HG03571 (cell line): ENCODE results near the gene PPHLN1.

ENCODE experiments used
- ATAC-seq: cut with Tn5 transposase; IDR thresholded peaks from one replicate; pipeline ENCODE4 v1.9.1; 2021; ENCODE audit not compliant: unreplicated experiment

The PPHLN1 gene, protein sequence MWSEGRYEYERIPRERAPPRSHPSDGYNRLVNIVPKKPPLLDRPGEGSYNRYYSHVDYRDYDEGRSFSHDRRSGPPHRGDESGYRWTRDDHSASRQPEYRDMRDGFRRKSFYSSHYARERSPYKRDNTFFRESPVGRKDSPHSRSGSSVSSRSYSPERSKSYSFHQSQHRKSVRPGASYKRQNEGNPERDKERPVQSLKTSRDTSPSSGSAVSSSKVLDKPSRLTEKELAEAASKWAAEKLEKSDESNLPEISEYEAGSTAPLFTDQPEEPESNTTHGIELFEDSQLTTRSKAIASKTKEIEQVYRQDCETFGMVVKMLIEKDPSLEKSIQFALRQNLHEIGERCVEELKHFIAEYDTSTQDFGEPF

DNA sequence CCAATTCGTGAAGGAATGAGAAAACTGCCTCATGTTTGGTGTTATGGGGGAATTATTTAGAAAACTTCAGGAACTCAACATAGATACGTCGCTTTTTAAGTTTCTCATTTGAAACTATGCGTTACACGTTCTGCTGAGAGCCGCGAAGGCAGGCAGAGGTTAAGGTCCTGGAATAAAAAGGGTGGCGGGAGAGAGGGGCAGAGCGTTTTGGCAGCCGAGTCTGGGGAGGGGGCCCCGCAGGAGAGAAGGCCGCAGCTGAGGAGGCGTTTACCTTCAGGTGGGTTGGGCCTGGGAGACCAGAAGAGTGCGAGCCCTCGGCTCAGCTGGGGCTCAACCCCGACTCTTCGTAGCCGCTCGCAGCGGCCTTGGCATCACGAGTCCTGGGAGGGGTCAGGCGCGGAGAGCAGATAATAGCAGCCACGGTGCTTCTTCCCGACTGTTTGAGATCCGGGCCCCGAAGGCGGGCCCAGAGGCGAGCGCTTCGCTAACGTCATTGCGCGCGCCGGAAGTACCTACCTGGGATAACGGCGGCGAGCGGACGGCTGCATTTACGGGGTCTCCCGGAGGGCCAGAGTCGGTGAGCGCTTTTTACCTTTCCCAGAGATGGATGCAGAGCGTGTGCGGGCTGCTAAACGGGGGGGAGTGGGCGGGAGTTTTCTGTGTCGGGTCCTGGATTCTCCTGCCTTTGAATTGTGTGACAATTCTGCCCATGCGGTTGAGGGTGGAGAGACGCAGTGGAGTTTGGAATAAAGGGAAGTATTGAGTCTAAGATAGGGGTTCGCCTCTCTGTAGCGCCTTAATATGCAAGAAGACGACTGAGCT lies at the start of gene PPHLN1, which contains the start of gene ZCRB1:
Gene PPHLN1, plus strand, starts transcription at position 515 of the 822 bp plus-strand sequence. CDS start 9,736 bp downstream, outside the sequence.
Gene ZCRB1, minus strand, starts transcription at position 442 of the 822 bp plus-strand sequence. CDS start 1,992 bp downstream, outside the sequence.
- ATAC-seq, result peak; percentile 89

DNA sequence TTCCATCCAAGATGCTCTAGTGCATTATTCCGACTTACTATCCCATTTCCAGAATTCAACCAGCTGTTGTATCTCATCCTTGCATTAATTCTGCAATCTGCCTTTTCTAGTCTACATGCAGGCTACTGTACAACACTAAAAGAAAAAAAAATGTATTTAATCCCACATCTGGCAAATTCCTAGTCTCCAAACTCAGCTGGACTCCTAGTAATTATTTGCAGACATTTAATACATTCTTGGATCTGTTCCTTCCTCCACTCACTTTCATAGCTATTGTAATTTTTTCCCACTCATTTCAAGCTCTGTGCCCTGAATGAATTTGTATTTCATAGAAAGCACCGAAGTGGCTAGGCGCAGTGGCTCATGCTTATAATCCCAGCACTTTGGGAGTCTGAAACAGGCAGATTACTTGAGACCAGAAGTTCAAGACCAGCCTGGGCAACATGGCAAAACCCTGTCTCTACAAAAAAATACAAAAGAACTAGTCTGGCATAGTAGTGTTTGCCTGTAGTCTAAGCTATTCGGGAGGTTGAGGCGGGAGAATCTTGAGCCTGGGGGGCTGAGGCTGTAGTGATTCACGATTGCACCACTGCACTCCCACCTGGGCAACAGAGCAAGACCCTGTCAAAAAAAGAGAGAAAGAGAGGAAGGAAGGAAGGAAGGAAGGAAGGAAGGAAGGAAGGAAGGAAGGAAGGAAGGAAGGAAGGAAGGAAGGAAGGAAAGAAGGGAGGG lies 48.4 kb upstream of the PPHLN1 start:
- ATAC-seq, result no peak

- no peak for ATAC-seq
Observed at GRCh38 chr12:42278128-42278510, 47.8 kb upstream of the PPHLN1 start.

- ATAC-seq, result no peak
Observed at GRCh38 chr12:42281278-42281677, 44.7 kb upstream of the PPHLN1 start.

DNA sequence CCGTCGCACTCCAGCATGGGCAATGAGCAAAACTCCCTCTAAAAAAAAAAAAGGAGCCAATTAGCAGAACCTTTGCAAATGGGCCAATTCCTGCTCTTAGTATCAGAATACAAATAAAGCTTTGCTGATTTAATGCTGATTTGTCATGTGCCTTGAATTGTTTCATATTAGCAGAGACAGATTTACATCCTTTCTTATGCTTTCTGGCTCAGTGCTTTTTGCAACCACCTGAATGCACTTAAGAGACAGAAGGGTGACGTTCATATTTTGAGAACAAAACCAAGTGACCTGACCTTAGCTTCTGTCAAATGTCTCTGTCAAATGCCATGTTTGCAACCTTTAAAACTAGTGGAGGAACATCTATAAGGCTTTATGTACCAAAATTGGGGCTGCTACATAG lies 44.1 kb upstream of the PPHLN1 start:
- no peak for ATAC-seq

- ATAC-seq, result no peak
Observed at GRCh38 chr12:42282294-42282693, 43.7 kb upstream of the PPHLN1 start.

GRCh38 chr12:42283739-42284138 lies 42.2 kb upstream of the PPHLN1 start:
- ATAC-seq, result no peak

- ATAC-seq, result peak; percentile 48
Observed at GRCh38 chr12:42284157-42284556, 41.8 kb upstream of the PPHLN1 start.

DNA sequence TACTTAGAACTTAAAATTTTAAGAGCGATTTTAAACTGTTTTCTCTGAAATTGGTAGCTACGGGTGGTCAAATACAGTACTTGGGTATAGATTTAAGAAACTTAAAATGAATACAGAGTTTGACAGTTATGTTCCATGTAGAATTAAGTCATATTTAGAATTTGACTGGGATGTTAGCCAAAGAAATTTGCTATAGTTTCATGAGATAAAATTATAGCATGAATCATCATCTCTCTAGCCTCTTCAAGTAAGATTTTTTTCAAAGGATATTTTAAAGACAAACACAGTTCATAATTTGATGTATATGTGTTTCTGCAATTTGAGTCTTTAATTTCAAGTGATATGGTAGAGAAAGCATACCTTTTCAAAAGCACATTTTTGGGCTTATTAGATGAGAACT lies 41.1 kb upstream of the PPHLN1 start:
- no peak for ATAC-seq

DNA sequence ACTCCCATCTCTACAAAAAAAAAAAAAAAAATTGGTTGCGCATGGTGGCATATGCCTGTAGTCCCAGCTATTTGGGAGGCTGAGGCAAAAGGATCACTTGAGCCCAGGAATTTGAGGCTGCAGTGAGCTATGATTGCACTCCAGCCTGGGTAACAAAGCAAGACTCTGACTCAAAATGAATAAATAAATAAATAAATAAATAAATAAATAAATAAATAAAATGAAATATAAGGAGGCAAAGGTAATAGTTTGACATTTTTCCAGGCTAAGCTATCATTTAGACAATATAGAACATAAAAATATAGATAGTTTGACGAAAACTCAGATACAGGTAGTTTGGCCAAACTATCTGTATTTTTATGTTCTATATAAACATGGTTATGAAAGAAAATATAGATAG lies 40.5 kb upstream of the PPHLN1 start:
- no peak for ATAC-seq

DNA sequence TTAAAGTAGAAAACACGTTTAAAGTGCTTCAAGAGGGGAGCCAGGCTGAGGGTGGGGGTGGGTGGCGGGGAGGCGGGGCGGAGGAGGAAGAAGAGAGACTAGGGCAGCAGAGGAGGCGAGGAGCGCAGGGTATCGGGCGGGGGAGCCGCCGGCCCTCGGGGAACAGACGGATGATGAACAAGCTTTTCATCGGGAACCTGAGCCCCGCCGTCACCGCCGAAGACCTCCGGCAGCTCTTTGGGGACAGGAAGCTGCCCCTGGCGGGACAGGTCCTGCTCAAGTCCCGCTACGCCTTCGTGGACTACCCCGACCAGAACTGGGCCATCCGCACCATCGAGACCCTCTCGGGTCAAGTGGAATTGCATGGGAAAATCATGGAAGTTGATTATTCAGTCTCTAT lies 39.2 kb upstream of the PPHLN1 start:
- no peak for ATAC-seq

DNA sequence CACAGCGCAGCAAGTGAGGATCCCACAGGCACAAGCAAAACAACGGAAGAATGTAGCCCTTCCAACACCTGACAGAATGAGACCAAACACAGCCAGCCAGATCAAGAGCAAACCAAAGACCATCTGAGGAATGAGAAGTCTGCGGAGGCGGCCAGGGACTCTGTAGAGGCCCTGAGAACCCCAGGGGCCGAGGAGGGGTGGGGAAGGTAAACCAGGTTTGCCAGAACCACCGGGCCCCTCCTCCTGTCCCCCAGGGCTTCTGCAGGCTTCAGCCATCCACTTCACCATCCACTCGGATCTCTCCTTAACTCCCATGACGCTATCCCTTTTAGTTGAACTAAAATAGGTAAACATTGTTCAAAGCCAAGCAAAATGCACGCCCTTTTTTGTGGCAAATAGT lies 37.4 kb upstream of the PPHLN1 start:
- no peak for ATAC-seq

GRCh38 chr12:42291680-42292079 lies 34.3 kb upstream of the PPHLN1 start:
- no peak for ATAC-seq

DNA sequence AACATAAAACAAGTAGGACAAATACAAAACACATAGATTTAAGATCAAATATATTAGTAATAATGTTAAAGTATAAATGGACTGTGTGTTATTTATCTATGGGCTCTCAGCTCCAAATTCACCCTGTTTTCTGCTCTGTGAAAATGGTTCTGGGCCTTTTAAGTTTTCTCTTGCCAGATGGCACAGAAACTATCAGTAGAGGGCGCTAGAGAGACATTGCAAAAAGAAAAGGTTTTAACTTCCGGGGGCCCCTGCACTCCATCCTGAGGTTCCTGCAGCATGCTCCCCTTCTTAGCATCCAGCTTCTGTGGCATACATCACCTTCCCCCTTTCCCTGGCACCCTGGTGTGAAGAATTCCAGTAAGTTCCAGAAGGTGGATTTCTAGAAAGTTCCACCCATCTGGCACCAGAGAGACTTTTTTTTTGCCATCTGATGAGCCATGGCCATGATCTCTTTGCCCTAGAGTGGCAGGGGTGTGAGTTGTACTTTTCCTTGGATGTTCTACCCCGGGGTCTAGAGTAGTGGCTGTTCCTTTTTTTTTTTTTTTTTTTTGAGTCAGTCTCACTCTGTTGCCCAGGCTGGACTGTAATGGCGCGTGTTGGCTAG lies 29.4 kb upstream of the PPHLN1 start:
- ATAC-seq, result no peak

DNA sequence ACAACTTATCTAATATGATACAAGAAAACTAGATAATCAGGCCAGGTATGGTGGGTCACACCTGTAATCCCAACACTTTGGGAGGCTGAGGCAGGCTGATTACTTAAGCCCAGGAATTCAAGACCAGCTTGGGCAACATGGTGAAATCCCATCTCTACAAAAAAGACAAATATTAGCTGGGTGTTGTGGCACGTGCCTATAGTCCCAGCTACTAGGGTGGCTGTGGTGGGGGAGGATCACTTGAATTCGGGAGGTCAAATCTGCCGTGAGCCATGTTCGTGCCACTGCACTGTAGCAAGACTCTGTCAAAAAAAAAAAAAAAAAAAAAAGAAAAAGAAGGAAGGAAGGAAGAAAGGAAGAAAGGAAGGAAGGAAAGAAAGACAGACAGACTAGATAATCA lies 27.1 kb upstream of the PPHLN1 start:
- no peak for ATAC-seq

DNA sequence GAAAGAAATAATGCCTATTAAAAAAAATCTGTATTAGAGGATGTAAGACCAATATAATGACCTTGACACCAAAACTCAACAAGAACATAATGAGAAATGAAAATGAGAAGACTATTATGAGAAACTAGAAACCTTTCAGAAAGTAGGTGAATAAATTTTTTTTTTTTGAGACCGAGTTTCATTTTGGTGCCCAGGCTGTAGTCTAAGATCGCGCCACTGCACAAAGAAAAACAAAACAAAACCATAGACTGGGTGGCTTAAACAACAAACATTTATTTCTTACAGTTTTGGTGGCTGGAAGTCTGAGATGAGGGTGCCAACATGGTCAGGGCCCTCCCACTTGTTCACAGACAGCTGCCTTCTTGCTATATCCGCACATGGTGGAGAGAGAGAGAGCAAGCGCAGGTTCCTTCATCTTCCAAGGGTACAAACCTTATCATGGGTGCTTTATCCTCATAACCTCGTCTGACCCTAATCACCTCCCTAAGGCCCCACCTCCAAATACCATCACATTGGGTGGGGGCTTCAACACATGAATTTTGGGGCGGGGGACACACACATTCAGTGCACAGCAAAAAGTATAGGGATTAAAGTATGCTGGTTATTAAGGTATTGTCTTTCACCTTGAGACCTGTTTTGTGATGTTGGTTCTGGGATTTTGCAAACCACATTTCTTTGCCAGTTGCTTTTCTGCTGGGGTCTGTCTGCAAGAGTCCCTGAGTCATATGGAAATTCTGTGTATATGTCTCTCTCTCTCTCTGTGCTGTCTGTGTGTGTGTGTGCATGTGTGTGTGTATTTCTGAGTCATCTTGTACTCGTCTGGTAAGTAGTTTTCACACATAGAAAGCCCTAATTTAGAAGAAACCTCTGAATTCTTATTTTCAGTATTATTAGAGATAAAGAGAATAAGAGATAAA lies 26.3 kb upstream of the PPHLN1 start:
- ATAC-seq, result peak; percentile 76

GRCh38 chr12:42306297-42306696 lies 19.7 kb upstream of the PPHLN1 start:
- ATAC-seq, result no peak

GRCh38 chr12:42308390-42308789 lies 17.6 kb upstream of the PPHLN1 start:
- no peak for ATAC-seq

GRCh38 chr12:42309996-42310395 lies 16.0 kb upstream of the PPHLN1 start:
- ATAC-seq, result no peak

DNA sequence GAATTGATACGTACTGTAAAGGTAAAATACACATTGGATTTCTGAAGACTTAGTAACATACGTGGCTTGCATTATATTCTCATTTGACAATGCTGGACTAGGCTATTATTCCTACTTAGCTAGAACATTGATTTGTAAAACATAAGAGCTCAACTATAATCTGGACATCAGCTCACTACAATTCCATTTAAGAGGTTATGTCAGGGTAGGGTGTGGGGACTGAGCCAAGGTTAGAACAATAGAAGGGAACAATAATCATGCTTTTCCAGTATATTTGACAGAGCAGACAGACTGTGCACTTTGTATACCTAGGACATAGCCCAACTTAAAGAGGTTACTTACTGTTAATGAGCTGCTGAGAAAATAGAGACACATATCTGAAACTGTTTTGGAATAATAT lies 10.9 kb upstream of the PPHLN1 start:
- no peak for ATAC-seq
